Neural progenitor cell (in vitro differentiated cells): ENCODE data around the gene TMEM120B.

ENCODE experiments used
- EZH2 ChIP-seq: fragments of 200-600 bp; sonication (generic); IDR thresholded peaks from 2 replicates; pipeline ENCODE4 v1.6.1; 2017; ENCODE audit warnings: antibody characterized with exemption, mild to moderate bottlenecking, moderate library complexity
- EZH2phosphoT487 ChIP-seq: fragments of 200-600 bp; sonication (generic); IDR thresholded peaks from 2 replicates; pipeline ENCODE4 v1.6.1; 2017; ENCODE audit warnings: antibody characterized with exemption
- TF ChIP-seq, protein P1 (sequence below): fragments of 200-600 bp; sonication (generic); IDR thresholded peaks from 2 replicates; pipeline ENCODE4 v1.5.1; 2017; ENCODE audit warnings: antibody characterized with exemption, mild to moderate bottlenecking

DNA sequence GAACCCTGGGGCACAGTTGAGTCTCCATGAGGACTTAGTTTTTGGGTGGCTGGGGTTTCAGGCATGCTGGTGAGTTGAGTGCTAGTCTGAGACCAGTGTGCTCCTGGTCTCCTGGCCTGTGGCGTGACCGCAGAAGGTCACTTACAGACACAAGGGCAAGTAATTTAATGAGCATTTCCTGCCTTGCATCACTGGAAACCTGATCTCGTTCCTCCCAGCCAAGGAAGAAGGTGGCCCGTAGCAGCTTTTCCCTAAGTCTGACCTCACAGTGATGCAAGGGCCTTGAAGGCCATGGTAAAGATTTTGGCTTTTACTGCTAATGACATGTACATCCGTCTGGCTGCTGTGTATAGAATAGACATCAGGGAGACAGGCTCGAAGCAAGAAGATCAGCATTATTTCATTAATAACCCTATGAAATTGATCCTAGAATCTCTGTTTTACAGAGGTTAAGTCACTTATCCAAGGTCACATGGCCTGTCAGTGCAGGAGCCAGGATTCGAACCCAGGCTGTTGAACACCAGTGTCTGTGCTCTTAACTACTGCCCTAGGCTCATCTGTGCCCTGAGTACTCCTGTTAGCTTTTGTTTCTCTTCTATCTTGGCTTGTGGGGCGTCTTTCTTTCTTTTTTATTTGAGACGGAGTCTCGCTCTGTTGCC, 4.6 kb downstream of the TMEM120B start:
- TF ChIP-seq EZH2 = no peak
- TF ChIP-seq, protein P1, sequence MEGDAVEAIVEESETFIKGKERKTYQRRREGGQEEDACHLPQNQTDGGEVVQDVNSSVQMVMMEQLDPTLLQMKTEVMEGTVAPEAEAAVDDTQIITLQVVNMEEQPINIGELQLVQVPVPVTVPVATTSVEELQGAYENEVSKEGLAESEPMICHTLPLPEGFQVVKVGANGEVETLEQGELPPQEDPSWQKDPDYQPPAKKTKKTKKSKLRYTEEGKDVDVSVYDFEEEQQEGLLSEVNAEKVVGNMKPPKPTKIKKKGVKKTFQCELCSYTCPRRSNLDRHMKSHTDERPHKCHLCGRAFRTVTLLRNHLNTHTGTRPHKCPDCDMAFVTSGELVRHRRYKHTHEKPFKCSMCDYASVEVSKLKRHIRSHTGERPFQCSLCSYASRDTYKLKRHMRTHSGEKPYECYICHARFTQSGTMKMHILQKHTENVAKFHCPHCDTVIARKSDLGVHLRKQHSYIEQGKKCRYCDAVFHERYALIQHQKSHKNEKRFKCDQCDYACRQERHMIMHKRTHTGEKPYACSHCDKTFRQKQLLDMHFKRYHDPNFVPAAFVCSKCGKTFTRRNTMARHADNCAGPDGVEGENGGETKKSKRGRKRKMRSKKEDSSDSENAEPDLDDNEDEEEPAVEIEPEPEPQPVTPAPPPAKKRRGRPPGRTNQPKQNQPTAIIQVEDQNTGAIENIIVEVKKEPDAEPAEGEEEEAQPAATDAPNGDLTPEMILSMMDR = no peak
- no peak for TF ChIP-seq EZH2phosphoT487
